GM18519 (cell line): ENCODE measurements around the gene PON2.
"Not testable (repeated sequence)": the region's sequence is repeated elsewhere in the genome, so short reads cannot be mapped to it uniquely, and the experiment has no call there.

ENCODE experiments used
- ATAC-seq: cut with Tn5 transposase; IDR thresholded peaks from one replicate; pipeline ENCODE4 v1.9.1; 2021; ENCODE audit warnings: mild to moderate bottlenecking, moderate library complexity; ENCODE audit not compliant: unreplicated experiment, low FRiP score

PON2 gene

GRCh38 chr7:95407751-95408150, 27.1 kb downstream of the PON2 start:
- ATAC-seq = no peak

- no peak for ATAC-seq
Observed at GRCh38 chr7:95405800-95406199, 29.0 kb downstream of the PON2 start.

- ATAC-seq = no peak
Observed at GRCh38 chr7:95405208-95405607, 29.6 kb downstream of the PON2 start.

- ATAC-seq = no peak
Observed at GRCh38 chr7:95404316-95404865, 30.4 kb downstream of the PON2 start.

- no peak for ATAC-seq
Observed at GRCh38 chr7:95398155-95398940, 36.5 kb downstream of the PON2 start.

- no peak for ATAC-seq
Observed at GRCh38 chr7:95397381-95397780, 37.4 kb downstream of the PON2 start.

- ATAC-seq = no peak
Observed at GRCh38 chr7:95396136-95397032, 38.4 kb downstream of the PON2 start, which contains the start of gene PON3. TSS of gene PON3 (minus strand) at chr7:95396375. CDS start at chr7:95396350, 25 bp downstream.

- ATAC-seq = no peak
Observed at GRCh38 chr7:95395755-95396135, 39.1 kb downstream of the PON2 start.

GRCh38 chr7:95394370-95394769, 40.5 kb downstream of the PON2 start:
- ATAC-seq = no peak

- ATAC-seq = no peak
Observed at GRCh38 chr7:95391761-95392160, 43.1 kb downstream of the PON2 start.

GRCh38 chr7:95389516-95389915, 45.3 kb downstream of the PON2 start:
- ATAC-seq = no peak

- ATAC-seq = not testable (repeated sequence)
Observed at GRCh38 chr7:95379457-95379856, 55.4 kb downstream of the PON2 start.

- ATAC-seq = no peak
Observed at GRCh38 chr7:95376632-95377400, 58.0 kb downstream of the PON2 start.

- ATAC-seq = no peak
Observed at GRCh38 chr7:95375591-95376257, 59.1 kb downstream of the PON2 start.

GRCh38 chr7:95373323-95373722, 61.5 kb downstream of the PON2 start:
- no peak for ATAC-seq

GRCh38 chr7:95368235-95368634, 66.6 kb downstream of the PON2 start:
- no peak for ATAC-seq

GRCh38 chr7:95367606-95368005, 67.2 kb downstream of the PON2 start:
- no peak for ATAC-seq

- ATAC-seq = no peak
Observed at GRCh38 chr7:95365151-95365550, 69.7 kb downstream of the PON2 start.

- no peak for ATAC-seq
Observed at GRCh38 chr7:95357623-95358022, 77.2 kb downstream of the PON2 start.
